Lower lobe of right lung (tissue), 2 donors: Measurements from ENCODE around the gene SLFNL1. TPM values are rescaled to one million over a fixed set of nuclear protein-coding genes. Genes with fewer than 3 reads are reported as not detected.

ENCODE experiments used
- ATAC-seq, 2 donors: fragments of 200-7000 bp; cut with Tn5 transposase; one replicate each; pipeline ENCODE4 v1.9.1; 2020 to 2022; ENCODE audit warnings: mild to moderate bottlenecking in 2 of 2, moderate library complexity in 2 of 2
- DNase-seq: peaks from one replicate; pipeline ENCODE4 v3.0.0-alpha.2; 2020
- H3K27ac ChIP-seq: fragments of 200-600 bp; one replicate; pipeline ENCODE4 v1.8.0; 2022
- H3K27me3 ChIP-seq: fragments of 200-600 bp; one replicate; pipeline ENCODE4 v1.8.0; 2022; ENCODE audit warnings: low read depth
- H3K36me3 ChIP-seq: fragments of 200-600 bp; one replicate; pipeline ENCODE4 v1.8.0; 2022; ENCODE audit warnings: mild to moderate bottlenecking
- H3K4me1 ChIP-seq: fragments of 200-600 bp; one replicate; pipeline ENCODE4 v1.8.0; 2022
- H3K4me3 ChIP-seq: fragments of 200-600 bp; one replicate; pipeline ENCODE4 v1.8.0; 2022; ENCODE audit warnings: mild to moderate bottlenecking
- H3K9me3 ChIP-seq: fragments of 200-600 bp; one replicate; pipeline ENCODE4 v1.8.0; 2022
- CTCF ChIP-seq: fragments of 200-600 bp; IDR thresholded peaks from one replicate; pipeline ENCODE4 v1.8.0; 2022; ENCODE audit warnings: antibody characterized with exemption, mild to moderate bottlenecking
- intact Hi-C: fragments of 100-400 bp; cut with DNase I; formaldehyde crosslinking; loops from one replicate; pipeline ENCODE4 v1.11.0; 2022
- total RNA-seq: library from RNA; stranded (reverse); fragmentation: NEBNext Ultra II Directional; extraction: Animal tissue kit (Norgen Biotek cat#: 25700); gene quantifications from one replicate; pipeline ENCODE4 v1.2.1, GENCODE V29; 2021
- donor health status: DM: no; HTN: yes; CAD: no; lungs with severe emphysema.

The SLFNL1 gene
- total RNA-seq, 1 donor from 2014 or later, result 4.8 TPM

- H3K36me3 ChIP-seq, result peaks cover 75% of the 10 kb centered on the region
- no peaks in the 10 kb centered on the region for H3K9me3 ChIP-seq
- no peak overlapping the region for H3K4me3 ChIP-seq
- no peak overlapping the region for H3K27ac ChIP-seq
- no peak for TF ChIP-seq CTCF
- no peaks in the 10 kb centered on the region for H3K27me3 ChIP-seq
- intact Hi-C loops, result no loop called here
- no peaks in the 10 kb centered on the region for H3K4me1 ChIP-seq
- no peak for ATAC-seq
- no peak for DNase-seq
These were observed 24.4 kb downstream of the SLFNL1 start for GRCh38 chr1:40997096-40997495.

- Histone ChIP-seq H3K27me3 (no peaks in the 10 kb centered on the region), H3K4me3 (no peak overlapping the region), H3K36me3 (peaks cover 76% of the 10 kb centered on the region), H3K9me3 (no peaks in the 10 kb centered on the region), H3K27ac (no peak overlapping the region), H3K4me1 (peaks cover 29% of the 10 kb centered on the region)
- intact Hi-C loops, result no loop called here
- no peak for TF ChIP-seq CTCF
- DNase-seq (no peak), ATAC-seq (no peak)
These were observed 32.5 kb downstream of the SLFNL1 start for GRCh38 chr1:40989066-40989465.

DNA sequence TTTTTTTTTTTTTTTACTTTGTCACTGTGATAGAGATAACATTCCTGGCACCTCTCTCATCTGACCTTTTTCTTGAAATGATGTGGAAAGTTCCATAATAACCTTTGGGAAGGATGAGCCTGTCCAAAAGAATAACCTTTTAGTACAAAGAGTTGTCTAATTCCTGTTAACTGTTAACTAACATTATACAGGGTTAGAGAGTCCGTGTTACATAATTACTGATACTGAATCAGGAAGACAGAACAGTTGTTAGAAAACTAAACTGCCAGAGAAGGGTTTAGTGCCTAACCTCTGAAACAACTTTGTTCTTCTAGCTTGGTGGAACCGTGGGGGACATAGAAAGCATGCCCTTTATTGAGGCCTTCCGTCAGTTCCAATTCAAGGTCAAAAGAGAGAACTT is 33.2 kb downstream of the SLFNL1 start:
- Histone ChIP-seq H3K27ac (no peak overlapping the region), H3K36me3 (peaks cover 75% of the 10 kb centered on the region), H3K9me3 (no peaks in the 10 kb centered on the region), H3K4me3 (no peak overlapping the region), H3K4me1 (peaks cover 29% of the 10 kb centered on the region), H3K27me3 (no peaks in the 10 kb centered on the region)
- TF ChIP-seq CTCF, result no peak
- ATAC-seq (no peak), DNase-seq (no peak)
- intact Hi-C loops, result no loop called here

DNA sequence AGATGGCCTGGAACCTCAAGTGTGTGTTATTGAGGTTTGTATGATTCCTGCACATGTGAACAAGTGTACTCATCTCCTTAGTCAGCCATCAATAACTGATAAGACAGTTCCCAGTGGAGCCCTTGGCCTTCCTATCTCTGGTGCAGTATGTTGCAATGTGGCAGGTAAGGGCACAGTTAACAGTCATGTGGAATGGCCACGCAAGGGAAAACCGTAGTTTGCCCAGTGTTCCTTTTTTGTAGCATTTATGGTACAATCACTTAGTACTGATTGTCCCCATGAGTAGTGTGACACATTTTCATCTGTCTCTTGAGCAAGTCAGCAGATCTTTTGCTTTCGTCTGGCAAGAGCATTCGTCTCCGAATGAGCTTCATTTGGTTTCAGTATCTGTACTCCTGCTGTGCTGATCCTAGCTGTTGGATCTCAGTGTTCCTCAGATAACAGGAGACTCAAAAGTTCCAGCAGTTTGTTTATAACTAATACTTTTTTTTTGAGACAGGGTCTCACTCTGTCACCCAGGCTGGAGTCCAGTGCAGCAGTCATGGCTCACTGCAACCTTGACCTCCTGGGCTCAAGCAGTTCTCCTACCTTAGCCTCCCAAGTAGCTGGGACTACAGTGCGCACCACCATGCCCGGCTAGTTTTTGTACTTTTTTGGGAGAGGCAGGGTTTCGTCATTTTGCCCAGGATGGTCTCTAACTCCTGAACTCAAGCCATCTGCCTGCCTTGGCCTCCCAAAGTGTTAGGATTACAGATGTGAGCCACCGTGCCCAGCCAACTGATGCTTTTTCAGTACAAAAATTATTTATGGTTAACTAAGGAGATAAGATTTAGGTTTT is 33.9 kb downstream of the SLFNL1 start:
- ATAC-seq (no peak), DNase-seq (no peak)
- no peak overlapping the region for H3K27ac ChIP-seq
- H3K9me3 ChIP-seq, result no peaks in the 10 kb centered on the region
- no peak overlapping the region for H3K4me3 ChIP-seq
- peaks cover 69% of the 10 kb centered on the region for H3K36me3 ChIP-seq
- TF ChIP-seq CTCF, result no peak
- peaks cover 29% of the 10 kb centered on the region for H3K4me1 ChIP-seq
- H3K27me3 ChIP-seq, result no peaks in the 10 kb centered on the region
- intact Hi-C loops, result no loop called here

DNA sequence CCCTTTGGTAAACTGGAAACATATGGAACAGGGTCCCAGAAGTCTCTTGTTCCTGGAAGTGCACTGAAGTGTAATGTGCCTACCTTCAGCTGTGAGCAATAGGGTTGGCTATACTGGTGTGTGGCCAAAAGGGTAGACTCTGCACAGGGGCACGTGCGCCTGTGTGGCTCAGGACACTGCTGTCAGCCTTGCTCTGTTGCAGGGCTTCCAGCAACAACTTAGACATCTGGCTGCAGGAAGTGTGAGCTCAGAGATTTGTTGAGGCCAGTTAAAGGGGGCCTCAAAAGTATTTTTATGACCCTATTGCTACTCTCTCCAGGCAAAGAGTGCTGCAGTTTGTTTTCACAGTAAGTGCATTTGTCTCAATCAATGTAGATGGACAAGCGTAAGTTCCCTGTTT is 34.6 kb downstream of the SLFNL1 start:
- Histone ChIP-seq H3K4me1 (peaks cover 29% of the 10 kb centered on the region), H3K4me3 (no peak overlapping the region), H3K27ac (peak overlapping the region; percentile 28), H3K36me3 (peaks cover 62% of the 10 kb centered on the region), H3K27me3 (no peaks in the 10 kb centered on the region), H3K9me3 (no peaks in the 10 kb centered on the region)
- intact Hi-C loops, result no loop called here
- no peak for TF ChIP-seq CTCF
- no peak for DNase-seq
- ATAC-seq, result peak; percentile 34 to 38
